HG03095 (cell line): ENCODE measurements around the gene CRTAC1.

ENCODE experiments used
- ATAC-seq: cut with Tn5 transposase; IDR thresholded peaks from one replicate; pipeline ENCODE4 v1.9.1; 2021; ENCODE audit warnings: moderate library complexity; ENCODE audit not compliant: unreplicated experiment

Gene CRTAC1, protein sequence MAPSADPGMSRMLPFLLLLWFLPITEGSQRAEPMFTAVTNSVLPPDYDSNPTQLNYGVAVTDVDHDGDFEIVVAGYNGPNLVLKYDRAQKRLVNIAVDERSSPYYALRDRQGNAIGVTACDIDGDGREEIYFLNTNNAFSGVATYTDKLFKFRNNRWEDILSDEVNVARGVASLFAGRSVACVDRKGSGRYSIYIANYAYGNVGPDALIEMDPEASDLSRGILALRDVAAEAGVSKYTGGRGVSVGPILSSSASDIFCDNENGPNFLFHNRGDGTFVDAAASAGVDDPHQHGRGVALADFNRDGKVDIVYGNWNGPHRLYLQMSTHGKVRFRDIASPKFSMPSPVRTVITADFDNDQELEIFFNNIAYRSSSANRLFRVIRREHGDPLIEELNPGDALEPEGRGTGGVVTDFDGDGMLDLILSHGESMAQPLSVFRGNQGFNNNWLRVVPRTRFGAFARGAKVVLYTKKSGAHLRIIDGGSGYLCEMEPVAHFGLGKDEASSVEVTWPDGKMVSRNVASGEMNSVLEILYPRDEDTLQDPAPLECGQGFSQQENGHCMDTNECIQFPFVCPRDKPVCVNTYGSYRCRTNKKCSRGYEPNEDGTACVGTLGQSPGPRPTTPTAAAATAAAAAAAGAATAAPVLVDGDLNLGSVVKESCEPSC

DNA sequence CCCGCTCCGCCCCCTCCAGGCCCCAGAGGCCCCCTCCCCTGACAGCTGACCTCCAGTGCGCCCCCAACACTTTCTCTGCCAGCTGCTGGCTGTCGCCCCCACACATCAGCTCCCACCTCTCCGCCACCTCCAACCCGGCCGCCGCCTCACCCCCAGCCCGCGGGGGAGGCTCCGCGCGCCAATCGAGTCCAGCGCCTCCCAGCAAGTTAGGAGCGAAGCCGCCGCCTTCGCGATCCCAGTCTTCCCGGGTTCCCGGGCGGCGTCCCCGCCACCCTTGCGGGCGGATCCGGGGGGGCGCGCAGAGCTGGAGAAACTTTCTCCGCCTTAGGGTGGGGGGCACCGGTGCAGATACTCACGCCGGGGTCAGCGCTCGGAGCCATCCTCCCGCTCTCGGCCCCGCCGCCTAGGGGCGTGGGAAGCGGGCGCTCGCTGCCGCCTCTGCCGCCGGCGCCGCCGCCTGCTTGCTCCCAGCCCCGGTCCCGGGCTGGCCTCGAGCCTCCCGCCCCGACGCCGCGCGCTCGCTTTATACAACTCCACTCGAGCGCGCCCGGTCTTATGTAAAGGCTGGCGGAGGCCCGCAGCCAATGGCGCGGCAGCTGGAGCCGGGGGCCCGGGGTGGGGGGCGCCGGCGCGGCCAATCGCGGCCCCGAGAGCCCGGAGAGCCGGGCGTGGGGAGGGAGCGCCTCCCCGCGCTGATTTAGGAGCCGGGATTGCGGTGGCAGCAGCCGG lies at the start of gene CRTAC1:
Gene CRTAC1, minus strand, starts transcription at position 529 of the 729 bp plus-strand sequence. Its CDS starts 149 bp downstream, at position 380.
- no peak for ATAC-seq

GRCh38 chr10:98078774-98079173 lies 48.4 kb upstream of the CRTAC1 start:
- ATAC-seq: no peak

GRCh38 chr10:98077223-98077622 lies 46.8 kb upstream of the CRTAC1 start:
- ATAC-seq: no peak

- ATAC-seq: no peak
Observed at GRCh38 chr10:98076086-98076485, 45.7 kb upstream of the CRTAC1 start.

GRCh38 chr10:98074315-98074911 lies 44.0 kb upstream of the CRTAC1 start:
- ATAC-seq: no peak

DNA sequence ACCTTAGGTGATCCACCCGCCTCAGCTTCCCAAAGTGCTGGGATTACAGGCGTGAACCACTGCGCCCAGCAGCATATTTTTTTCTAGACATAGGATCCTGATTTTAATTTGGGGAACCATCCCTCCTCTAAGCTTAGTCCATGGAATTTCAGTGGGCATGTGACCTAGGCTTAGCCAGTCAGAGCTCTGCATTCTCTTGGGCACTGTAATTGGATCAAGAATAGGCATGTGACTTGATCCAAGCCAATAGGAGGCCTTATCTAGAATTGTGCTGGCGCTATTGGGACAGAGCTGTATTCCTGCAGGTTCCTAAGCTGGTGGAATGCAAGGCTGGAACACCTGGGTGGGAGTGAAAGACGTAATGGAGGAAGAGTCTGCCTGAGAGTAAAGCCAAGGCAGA lies 36.7 kb upstream of the CRTAC1 start:
- no peak for ATAC-seq

- ATAC-seq: no peak
Observed at GRCh38 chr10:98063740-98064027, 33.3 kb upstream of the CRTAC1 start.

- no peak for ATAC-seq
Observed at GRCh38 chr10:98062424-98062823, 32.0 kb upstream of the CRTAC1 start.

DNA sequence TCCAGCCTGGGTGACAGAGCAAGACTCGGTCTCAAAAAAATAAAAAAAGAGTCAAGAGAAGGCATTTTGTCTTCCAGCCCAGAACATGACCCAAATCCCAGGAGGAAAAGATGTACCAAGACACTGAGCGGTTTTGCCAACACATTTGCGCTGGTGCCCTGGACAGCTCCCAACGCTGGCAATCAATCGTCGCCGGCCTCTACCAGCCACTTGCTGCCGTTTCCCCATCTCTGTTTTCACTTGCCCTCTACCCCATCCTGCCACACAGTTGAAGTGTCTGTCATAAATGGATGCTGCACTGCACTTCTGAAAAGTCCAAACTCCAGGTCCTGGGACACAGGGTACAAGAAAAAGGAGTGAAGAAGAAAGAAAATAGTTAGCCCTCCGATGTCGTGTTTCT lies 29.7 kb upstream of the CRTAC1 start:
- no peak for ATAC-seq

- no peak for ATAC-seq
Observed at GRCh38 chr10:98058295-98058694, 27.9 kb upstream of the CRTAC1 start.

GRCh38 chr10:98055841-98056516 lies 25.6 kb upstream of the CRTAC1 start:
- no peak for ATAC-seq

DNA sequence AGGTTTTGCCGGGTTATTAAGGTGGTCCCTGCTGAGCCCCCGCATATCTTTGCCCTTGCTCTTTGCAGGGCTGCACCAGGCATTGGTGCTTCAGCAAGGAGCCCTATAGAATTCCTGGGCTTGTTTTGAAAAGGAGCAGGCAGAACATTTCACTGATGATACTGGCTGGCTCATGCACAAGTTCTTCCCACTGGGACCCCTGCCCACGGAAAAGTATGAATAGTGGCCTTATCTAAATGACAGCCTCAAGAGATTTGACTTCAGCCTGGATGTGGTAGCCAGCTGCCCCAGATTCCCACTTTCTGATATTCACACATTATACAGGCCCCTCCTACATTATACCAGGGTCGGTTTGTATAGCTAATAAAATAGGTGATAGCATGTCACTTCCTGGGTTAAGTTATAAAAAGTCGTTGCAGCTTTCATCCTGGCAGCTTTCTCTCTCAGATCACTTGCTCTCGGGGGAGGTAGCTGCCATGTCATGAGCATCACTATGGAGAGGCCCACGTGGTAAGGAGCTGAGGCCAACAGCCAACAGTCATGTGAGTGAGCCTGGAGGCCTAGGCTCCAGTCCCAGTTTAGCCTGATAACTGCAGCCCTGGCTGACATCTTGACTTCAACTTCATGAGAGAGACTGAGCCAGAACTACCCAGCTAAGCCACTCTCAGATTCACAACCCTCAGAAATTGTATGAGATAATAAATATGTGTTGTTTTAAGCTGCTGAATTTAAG lies 16.8 kb upstream of the CRTAC1 start:
- no peak for ATAC-seq

DNA sequence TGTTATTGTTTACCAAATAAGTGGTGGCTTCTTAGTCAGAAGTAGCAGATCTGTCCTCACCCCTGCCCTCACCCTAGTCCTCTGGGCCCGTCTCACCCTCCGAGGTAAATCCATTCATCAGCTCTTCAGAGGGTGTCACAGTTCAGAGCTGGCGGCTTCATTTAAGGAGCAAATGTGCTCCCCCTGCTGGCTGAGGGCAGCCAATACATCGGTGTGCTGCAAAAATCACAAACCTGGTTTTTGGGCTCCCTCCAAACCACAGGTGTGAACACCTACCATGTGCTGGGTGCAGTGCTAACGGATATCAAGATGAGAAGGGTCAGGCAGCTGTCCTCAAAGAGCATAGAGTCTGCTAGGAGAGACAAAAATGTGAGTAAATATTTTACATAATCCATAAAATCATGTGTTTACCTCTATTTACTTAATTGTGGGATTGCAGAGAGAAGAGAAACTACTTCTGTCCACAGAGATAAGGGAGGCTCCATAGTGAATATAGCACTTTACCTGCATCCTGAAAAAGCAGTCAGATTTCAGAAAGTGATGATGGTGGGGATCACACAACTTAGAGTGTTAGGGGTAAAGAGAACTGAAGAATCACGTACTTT lies 15.5 kb upstream of the CRTAC1 start:
- ATAC-seq: no peak

GRCh38 chr10:98041352-98042043 lies 11.1 kb upstream of the CRTAC1 start:
- no peak for ATAC-seq

GRCh38 chr10:98039690-98040381 lies 9.4 kb upstream of the CRTAC1 start:
- ATAC-seq: no peak

DNA sequence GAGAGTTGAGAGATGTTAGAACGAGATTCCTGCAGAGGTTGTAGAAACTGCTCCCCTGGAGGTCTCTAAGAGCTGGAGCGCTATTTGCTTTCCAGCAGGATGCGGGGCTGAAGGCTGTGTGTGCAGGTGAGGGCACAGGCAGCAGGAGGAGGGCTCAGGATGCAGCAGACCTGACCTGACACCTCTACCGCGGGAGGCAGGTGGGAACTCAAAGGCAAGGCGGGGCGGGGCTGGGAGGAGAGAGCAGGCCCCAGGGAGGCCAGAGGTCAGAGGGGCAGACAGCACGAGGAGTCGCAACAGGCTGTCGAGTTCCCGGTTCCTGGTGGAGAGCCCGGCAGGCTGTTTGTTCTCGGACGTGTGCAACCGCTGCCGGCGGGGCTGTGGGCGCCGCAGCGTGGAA lies 7.9 kb upstream of the CRTAC1 start:
- ATAC-seq: no peak

GRCh38 chr10:98035599-98035998 lies 5.2 kb upstream of the CRTAC1 start:
- no peak for ATAC-seq

DNA sequence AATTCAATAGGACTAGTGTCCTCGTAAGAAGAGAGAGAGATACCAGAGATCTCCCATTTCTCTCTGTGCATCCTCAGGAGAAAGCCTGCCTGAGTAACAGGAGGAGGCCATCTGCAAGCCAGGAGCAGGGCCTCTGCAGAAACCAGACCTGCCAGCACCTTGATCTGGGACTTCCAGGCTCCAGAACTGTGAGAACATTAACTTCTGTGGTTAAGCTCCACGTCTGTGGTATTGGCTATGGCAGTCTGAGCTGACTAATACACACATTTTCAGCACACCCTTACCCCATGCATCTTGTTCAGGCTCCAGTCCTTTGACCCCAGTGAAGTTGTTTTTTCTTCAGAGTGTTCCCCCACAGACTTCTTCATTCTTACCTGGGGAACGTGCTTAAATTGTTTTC lies 3.1 kb upstream of the CRTAC1 start:
- ATAC-seq: no peak

DNA sequence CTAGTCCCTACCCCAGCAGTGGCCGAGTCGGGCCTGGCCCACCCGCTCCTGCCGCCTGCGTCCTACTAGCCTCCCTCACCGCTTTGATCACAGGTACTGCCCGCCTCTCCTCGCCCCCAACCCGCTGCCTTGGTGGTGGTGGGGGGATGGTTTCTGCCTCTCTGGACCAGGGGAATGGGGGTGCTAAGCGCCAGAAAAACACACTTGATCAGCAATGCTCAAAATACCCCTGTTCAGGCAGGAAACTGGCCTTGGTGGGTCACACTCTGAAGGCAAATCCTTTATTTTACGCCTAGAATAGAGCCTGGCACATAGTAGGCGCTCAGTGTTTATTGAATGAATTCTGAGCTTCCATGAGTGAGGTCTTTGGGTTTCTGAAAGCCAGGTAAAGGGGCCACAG lies 1.0 kb upstream of the CRTAC1 start:
- ATAC-seq: no peak
